ENCODE results near the gene CIDEA.

- TF ChIP-seq CTCF (IDR thresholded peaks at IDR 0.05) = no peak
- TF ChIP-seq POLR2A (IDR thresholded peaks at IDR 0.05) = no peak
- no peak for TF ChIP-seq POLR2AphosphoS5 (IDR thresholded peaks at IDR 0.05)
- TF ChIP-seq EP300 (IDR thresholded peaks at IDR 0.05) = no peak
Measured at GRCh38 chr18:12282442-12283039, 28.4 kb downstream of the CIDEA start.

Data from gastroesophageal sphincter (tissue), 3 donors.